ENCODE measurements around the gene LSAMP. TPM values are rescaled to one million over a fixed set of nuclear protein-coding genes. Genes with fewer than 3 reads are reported as not detected.

Gene LSAMP
- total and polyA plus RNA-seq, 2 of the 8 experiments (the other 6 are each of a cell fraction or from before 2014, with no cell fraction given): 1.8 to 5.7 TPM

GRCh38 chr3:116145613-116146012, 299.7 kb downstream of the LSAMP start:
- no peak overlapping the region for H3K4me2 ChIP-seq (ENCODE audit: insufficient read depth in 1 of 2, low read depth in 2 of 2, low read length in 2 of 2)
- no peak overlapping the region for H2BK15ac ChIP-seq (ENCODE audit: low read length)
- no peaks in the 10 kb centered on the region for H3K79me2 ChIP-seq (ENCODE audit: control insufficient read depth in 1 of 2, insufficient read depth in 2 of 2, low read length in 2 of 2)
- no peak overlapping the region for H3K9ac ChIP-seq (replicated peaks in 1 of 4; ENCODE audit: extremely low read depth in 1 of 4, low read depth in 3 of 4, low read length in 3 of 4)
- no peak overlapping the region for H3K23ac ChIP-seq (ENCODE audit: insufficient read length)
- TF ChIP-seq RNF2 (IDR thresholded peaks at IDR 0.05; ENCODE audit: borderline replicate concordance, low read depth, low read length, missing control alignments, poor library complexity, severe bottlenecking) (no peak), GTF2F1 (IDR thresholded peaks at IDR 0.05; ENCODE audit: borderline replicate concordance, low read depth, low read length) (no peak), SUZ12 (IDR thresholded peaks at IDR 0.05; ENCODE audit: low read length) (no peak), SP2 (IDR thresholded peaks at IDR 0.05; ENCODE audit: low read length) (no peak), CREB1 (IDR thresholded peaks at IDR 0.05) (no peak), POLR2A (IDR thresholded peaks at IDR 0.05; ENCODE audit: control extremely low read depth in 1 of 2, low read depth in 2 of 2, low read length in 2 of 2) (no peak), MAX (IDR thresholded peaks at IDR 0.05) (no peak), MAFK (IDR thresholded peaks at IDR 0.05; ENCODE audit: low read depth, low read length) (no peak), CEBPB (IDR thresholded peaks at IDR 0.05; ENCODE audit: low read depth, low read length) (no peak), RAD21 (IDR thresholded peaks at IDR 0.05 in 1 of 2, conservative IDR thresholded peaks at IDR 0.05 in 1 of 2; ENCODE audit: low read depth in 2 of 2, low read length in 2 of 2) (no peak)
- no peak overlapping the region for H2BK5ac ChIP-seq (ENCODE audit: low read depth, low read length)
- no peak overlapping the region for H2BK120ac ChIP-seq (replicated peaks; ENCODE audit: low read depth, low read length)
- no peak overlapping the region for H3K18ac ChIP-seq (ENCODE audit: extremely low read depth, low read length)
- no peak overlapping the region for H2BK20ac ChIP-seq (ENCODE audit: low read length)
- no peak overlapping the region for H3K56ac ChIP-seq (replicated peaks; ENCODE audit: insufficient read length, low read depth, low read length)
- H2AFZ ChIP-seq (ENCODE audit: low read length): no peak overlapping the region
- no peak overlapping the region for H3K4me3 ChIP-seq (ENCODE audit: extremely low read depth in 1 of 4, insufficient read depth in 2 of 4, low read depth in 3 of 4, low read length in 4 of 4)
- no peak overlapping the region for H4K8ac ChIP-seq (ENCODE audit: extremely low read depth, insufficient read depth, low read length)
- H4K20me1 ChIP-seq (replicated peaks in 1 of 2; ENCODE audit: control insufficient read depth in 1 of 2, insufficient read depth in 2 of 2, low read length in 2 of 2): no peaks in the 10 kb centered on the region
- H3K9me3 ChIP-seq (ENCODE audit: insufficient read depth in 2 of 2, low read depth in 1 of 2, low read length in 1 of 2): peaks cover 4 to 7% of the 10 kb centered on the region in 2 experiments; a peak in 3 of 4 replicates
- H3K23me2 ChIP-seq (ENCODE audit: low read depth, low read length): no peaks in the 10 kb centered on the region
- no peaks in the 10 kb centered on the region for H3K79me1 ChIP-seq (ENCODE audit: low read depth, low read length)
- H4K5ac ChIP-seq (ENCODE audit: insufficient read length, low read depth, low read length): no peak overlapping the region
- WGBS, 2 experiments (ENCODE audit: extremely low coverage in 1 of 2, insufficient coverage in 1 of 2, insufficient read length in 1 of 2, insufficient replicate concordance in 2 of 2, low coverage in 1 of 2, low lambda C conversion rate in 2 of 2, missing lambda C conversion rate in 1 of 2): 93% methylated on average over 1 of the region's 1 CpG; no CpG with 5 or more reads in 1 of the 2 experiments
- H3K27ac ChIP-seq (ENCODE audit: low read depth, low read length): no peak overlapping the region
- ChIA-PET CTCF (ENCODE audit: partially characterized antibody) (interaction anchor here (0.9 kb wide), 1 partner anchor 20 kb away, joined by 3 read pairs; no protein-coding TSS in a partner anchor), POLR2A (ENCODE audit: partially characterized antibody) (no interaction called here)
- peaks cover 0 to 3% (median 0%) of the 10 kb centered on the region in 4 experiments; a peak in 2 of 8 replicates for H3K36me3 ChIP-seq (ENCODE audit: control insufficient read depth in 2 of 4, insufficient read depth in 4 of 4, low read length in 3 of 4)
- H3K4ac ChIP-seq (replicated peaks; ENCODE audit: insufficient read length, low read depth, low read length): no peak overlapping the region
- FAIRE-seq (no peak), DNase-seq (ENCODE audit: low read depth in 1 of 2, low spot score in 2 of 2) (no peak)
- peaks cover 0 to 1% (median 0%) of the 10 kb centered on the region in 4 experiments; a peak in 1 of 7 replicates for H3K27me3 ChIP-seq (replicated peaks in 1 of 4; ENCODE audit: control insufficient read depth in 3 of 4, extremely low read depth in 1 of 4, insufficient read depth in 3 of 4, low read length in 3 of 4)
- no peak overlapping the region for H2AK5ac ChIP-seq (ENCODE audit: low read depth, low read length)
- H3K14ac ChIP-seq (ENCODE audit: insufficient read length): no peak overlapping the region
- no peak overlapping the region for H2BK12ac ChIP-seq (ENCODE audit: low read depth, low read length)
- H4K91ac ChIP-seq (replicated peaks; ENCODE audit: insufficient read length, low read length): no peak overlapping the region
- H3K4me1 ChIP-seq (replicated peaks in 1 of 4; ENCODE audit: control insufficient read depth in 3 of 4, insufficient read depth in 4 of 4, low read length in 3 of 4): 0 out of 7 replicates have a peak, but pooled peaks cover 0 to 2% (median 0%) of the 10 kb centered on the region in 4 experiments

All from H1 (cell line).